D721Med (cell line): ENCODE measurements around the gene ARHGAP28.

Source experiments
- DNase-seq: peaks from one replicate; pipeline ENCODE4 v3.0.0; 2011; ENCODE audit warnings: low spot score; ENCODE audit not compliant: insufficient read length
- FAIRE-seq: peaks from 2 replicates; lab custom pipeline; 2011; peaks lifted over from hg19 to GRCh38; lab: Jason Lieb, UNC
- CTCF ChIP-seq: IDR thresholded peaks from 2 replicates; pipeline ENCODE4 v1.5.1; 2012; ENCODE audit warnings: mild to moderate bottlenecking, control low read depth; ENCODE audit not compliant: insufficient read depth; ENCODE audit errors: missing control alignments

Gene ARHGAP28

GRCh38 chr18:6877288-6877687 lies 147.8 kb downstream of the ARHGAP28 start:
- no peak for TF ChIP-seq CTCF
- DNase-seq (no peak), FAIRE-seq (no peak)

GRCh38 chr18:6878556-6879297 lies 149.2 kb downstream of the ARHGAP28 start:
- no peak for DNase-seq
- no peak for TF ChIP-seq CTCF
- no peak for FAIRE-seq

- DNase-seq (no peak), FAIRE-seq (no peak)
- TF ChIP-seq CTCF = no peak
These were observed 150.1 kb downstream of the ARHGAP28 start for GRCh38 chr18:6879508-6880195.

GRCh38 chr18:6881034-6881820 lies 151.7 kb downstream of the ARHGAP28 start:
- peak; percentile 87 for FAIRE-seq
- no peak for DNase-seq
- no peak for TF ChIP-seq CTCF

GRCh38 chr18:6882401-6882800 lies 152.9 kb downstream of the ARHGAP28 start:
- no peak for DNase-seq

GRCh38 chr18:6885006-6885481 lies 155.5 kb downstream of the ARHGAP28 start:
- no peak for TF ChIP-seq CTCF
- no peak for FAIRE-seq
- DNase-seq = no peak

More at GRCh38 chr18:6882401-6882800, 152.9 kb downstream of the ARHGAP28 start:
- TF ChIP-seq CTCF = no peak
- peak; percentile 48 for FAIRE-seq
